ENCODE results near the gene CENPP. TPM values are rescaled to one million over a fixed set of nuclear protein-coding genes. Genes with fewer than 3 reads are reported as not detected.

Gene CENPP
- total RNA-seq, 4 donors from 2014 or later, result 14.1 to 39.5 (median 19.2) TPM

DNA sequence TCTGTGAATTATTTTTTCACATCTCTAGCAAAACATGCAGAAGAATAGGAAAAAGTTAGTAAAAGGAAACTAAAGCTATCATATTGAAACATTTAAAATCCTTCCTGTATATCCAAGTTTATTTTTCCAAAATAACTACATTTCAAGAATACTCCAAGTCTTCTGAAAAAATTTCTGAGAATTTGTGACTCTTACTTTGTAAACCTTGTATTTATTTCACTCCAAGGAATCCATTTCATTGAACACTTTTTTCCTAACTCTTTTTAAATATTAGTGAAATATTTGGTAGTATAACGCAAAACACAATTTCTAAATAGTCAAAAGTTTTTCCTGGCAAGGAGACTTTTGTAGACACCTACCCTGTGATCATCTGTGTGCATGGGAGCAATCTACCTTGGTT is 190.8 kb downstream of the CENPP start:
- H3K9me3 ChIP-seq, result no peaks in the 10 kb centered on the region
- no peak overlapping the region for H3K27ac ChIP-seq
- no peak for TF ChIP-seq POLR2AphosphoS5 (IDR thresholded peaks at IDR 0.05)
- TF ChIP-seq EP300 (IDR thresholded peaks at IDR 0.05), result no peak
- TF ChIP-seq, protein P1, sequence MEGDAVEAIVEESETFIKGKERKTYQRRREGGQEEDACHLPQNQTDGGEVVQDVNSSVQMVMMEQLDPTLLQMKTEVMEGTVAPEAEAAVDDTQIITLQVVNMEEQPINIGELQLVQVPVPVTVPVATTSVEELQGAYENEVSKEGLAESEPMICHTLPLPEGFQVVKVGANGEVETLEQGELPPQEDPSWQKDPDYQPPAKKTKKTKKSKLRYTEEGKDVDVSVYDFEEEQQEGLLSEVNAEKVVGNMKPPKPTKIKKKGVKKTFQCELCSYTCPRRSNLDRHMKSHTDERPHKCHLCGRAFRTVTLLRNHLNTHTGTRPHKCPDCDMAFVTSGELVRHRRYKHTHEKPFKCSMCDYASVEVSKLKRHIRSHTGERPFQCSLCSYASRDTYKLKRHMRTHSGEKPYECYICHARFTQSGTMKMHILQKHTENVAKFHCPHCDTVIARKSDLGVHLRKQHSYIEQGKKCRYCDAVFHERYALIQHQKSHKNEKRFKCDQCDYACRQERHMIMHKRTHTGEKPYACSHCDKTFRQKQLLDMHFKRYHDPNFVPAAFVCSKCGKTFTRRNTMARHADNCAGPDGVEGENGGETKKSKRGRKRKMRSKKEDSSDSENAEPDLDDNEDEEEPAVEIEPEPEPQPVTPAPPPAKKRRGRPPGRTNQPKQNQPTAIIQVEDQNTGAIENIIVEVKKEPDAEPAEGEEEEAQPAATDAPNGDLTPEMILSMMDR (IDR thresholded peaks at IDR 0.05), result no peak
- no peak for TF ChIP-seq POLR2A (IDR thresholded peaks at IDR 0.05)
- H3K4me1 ChIP-seq, result peaks cover 6% of the 10 kb centered on the region
- H3K27me3 ChIP-seq, result no peaks in the 10 kb centered on the region
- WGBS, result 85% methylated on average over 1 of the region's 1 CpG
- peaks cover 4% of the 10 kb centered on the region for H3K36me3 ChIP-seq
- DNase-seq (ENCODE audit: low spot score in 2 of 2), result no peak
- no peak overlapping the region for H3K4me3 ChIP-seq

DNA sequence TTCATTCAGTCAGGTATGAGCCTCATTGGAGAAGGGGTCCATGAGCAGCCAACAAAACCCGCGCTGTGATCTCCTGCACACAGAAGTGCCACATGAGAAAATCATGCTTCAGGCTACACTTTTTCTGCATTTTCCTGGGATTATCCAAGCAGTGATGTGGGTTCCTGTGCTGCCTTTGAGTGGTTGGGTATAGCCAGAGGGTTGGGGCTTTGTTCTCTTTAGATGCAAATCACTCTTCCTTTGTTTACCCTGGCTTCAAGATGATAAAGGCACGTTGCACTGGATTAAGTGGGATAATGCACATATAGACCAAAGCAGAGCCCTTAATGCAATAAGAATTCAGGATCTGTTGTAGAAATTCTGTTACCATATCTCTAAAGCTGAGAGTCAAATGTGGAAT is 191.3 kb downstream of the CENPP start:
- no peaks in the 10 kb centered on the region for H3K9me3 ChIP-seq
- no peaks in the 10 kb centered on the region for H3K27me3 ChIP-seq
- peaks cover 4% of the 10 kb centered on the region for H3K36me3 ChIP-seq
- no peak for DNase-seq (ENCODE audit: low spot score in 2 of 2)
- H3K4me1 ChIP-seq, result peaks cover under 1% of the 10 kb centered on the region
- H3K27ac ChIP-seq, result no peak overlapping the region
- WGBS, result 87% methylated on average over 3 of the region's 3 CpGs
- no peak for TF ChIP-seq EP300 (IDR thresholded peaks at IDR 0.05)
- TF ChIP-seq, protein P1 (IDR thresholded peaks at IDR 0.05), result no peak
- TF ChIP-seq POLR2A (IDR thresholded peaks at IDR 0.05), result no peak
- no peak for TF ChIP-seq POLR2AphosphoS5 (IDR thresholded peaks at IDR 0.05)
- no peak overlapping the region for H3K4me3 ChIP-seq

DNA sequence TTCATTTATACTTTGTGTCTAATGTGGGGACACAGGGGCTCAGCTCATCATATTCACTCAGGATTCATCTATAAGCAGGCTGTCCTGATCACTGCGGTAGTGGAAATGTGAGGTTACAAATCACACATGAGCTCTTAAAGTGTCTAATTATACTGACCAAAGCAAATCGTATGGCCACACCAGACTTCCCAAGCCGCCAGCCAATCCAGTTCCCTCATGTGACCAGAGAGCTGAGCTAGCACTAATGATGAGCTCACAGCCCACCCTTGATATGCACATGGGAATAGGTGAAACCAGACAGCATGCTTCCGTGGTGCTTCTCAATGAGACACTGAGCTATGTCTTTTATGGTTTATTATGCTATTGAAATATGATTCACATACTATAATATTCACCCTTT is 192.4 kb downstream of the CENPP start:
- WGBS, result 89% methylated on average over 4 of the region's 4 CpGs

DNA sequence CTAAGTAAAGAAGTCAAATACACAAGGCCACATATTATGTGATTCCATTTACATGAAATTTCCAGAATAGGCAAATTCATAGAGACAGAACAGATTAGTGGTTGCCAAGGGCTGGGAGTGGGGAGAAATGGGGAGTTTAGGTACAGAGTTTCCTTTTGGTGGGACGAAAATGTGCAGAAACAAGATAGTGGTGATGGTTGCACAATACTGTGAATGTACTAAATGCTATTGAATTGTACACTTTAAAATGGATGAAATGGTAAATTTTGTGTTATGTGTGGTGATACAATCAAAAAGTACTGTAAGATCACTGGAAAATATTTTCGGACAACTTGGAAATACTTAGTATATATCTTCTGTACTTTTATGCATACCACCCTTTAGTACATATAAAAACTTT is 195.1 kb downstream of the CENPP start:
- H3K4me3 ChIP-seq, result no peak overlapping the region
- TF ChIP-seq POLR2A (IDR thresholded peaks at IDR 0.05) (no peak), EP300 (IDR thresholded peaks at IDR 0.05) (no peak), POLR2AphosphoS5 (IDR thresholded peaks at IDR 0.05) (no peak)
- TF ChIP-seq, protein P1 (IDR thresholded peaks at IDR 0.05), result no peak
- WGBS, result 91% methylated on average over 2 of the region's 2 CpGs
- H3K4me1 ChIP-seq, result no peaks in the 10 kb centered on the region
- peaks cover 4% of the 10 kb centered on the region for H3K36me3 ChIP-seq
- DNase-seq (ENCODE audit: low spot score in 2 of 2), result no peak
- no peak overlapping the region for H3K27ac ChIP-seq
- H3K27me3 ChIP-seq, result no peaks in the 10 kb centered on the region
- H3K9me3 ChIP-seq, result no peaks in the 10 kb centered on the region

More for the DNA sequence above, 192.4 kb downstream of the CENPP start:
- TF ChIP-seq, protein P1 (IDR thresholded peaks at IDR 0.05), result no peak
- Histone ChIP-seq H3K9me3 (no peaks in the 10 kb centered on the region), H3K4me3 (no peak overlapping the region), H3K27me3 (no peaks in the 10 kb centered on the region), H3K4me1 (no peaks in the 10 kb centered on the region), H3K27ac (no peak overlapping the region), H3K36me3 (peaks cover 4% of the 10 kb centered on the region)
- DNase-seq (ENCODE audit: low spot score in 2 of 2), result no peak

DNA sequence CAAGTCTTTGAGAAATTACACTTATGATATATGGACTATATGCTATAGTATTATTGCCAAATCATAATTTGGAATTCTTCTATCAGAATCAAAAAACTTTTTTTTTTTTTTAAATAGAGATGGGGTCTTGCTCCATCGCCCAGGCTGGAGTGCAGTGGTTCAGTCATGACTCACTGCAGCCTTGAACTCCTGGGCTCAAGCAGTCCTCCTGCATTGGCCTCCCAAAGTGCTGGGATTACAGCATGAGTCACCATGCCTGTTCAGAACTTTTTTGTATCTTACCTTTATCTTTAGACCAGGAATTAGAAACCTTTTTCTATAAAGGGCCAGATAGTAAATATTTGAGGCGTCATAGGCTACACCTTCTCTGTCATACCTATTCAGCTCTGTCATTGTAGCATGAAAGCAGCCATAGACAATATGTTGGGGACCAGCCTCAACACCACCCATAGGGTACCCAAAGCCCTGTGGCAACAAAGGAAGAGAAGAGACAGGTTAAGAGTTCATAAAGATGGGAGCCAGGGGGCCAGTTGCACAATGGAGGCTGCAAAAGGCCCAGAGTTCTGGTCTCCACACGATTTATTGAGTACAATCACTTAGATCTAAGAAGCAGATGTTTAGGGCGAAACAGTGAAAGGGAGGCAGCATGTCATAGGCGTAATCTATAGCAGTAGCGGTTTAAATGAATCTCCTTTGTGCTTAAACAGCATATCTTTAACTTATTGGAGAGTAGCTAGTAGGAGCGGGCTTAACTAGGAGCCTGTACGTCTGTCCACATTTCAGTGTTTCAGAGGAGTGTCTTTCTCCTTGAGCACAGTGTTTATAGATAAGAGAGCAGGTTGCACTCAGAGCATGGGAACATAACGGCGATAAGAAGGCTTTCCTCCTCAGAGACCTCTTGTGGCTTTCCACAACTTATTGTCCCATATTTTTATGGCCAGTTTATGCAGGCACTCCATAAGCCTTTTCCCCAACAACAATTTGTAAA is 197.5 kb downstream of the CENPP start:
- Histone ChIP-seq H3K9me3 (no peaks in the 10 kb centered on the region), H3K27ac (no peak overlapping the region), H3K36me3 (no peaks in the 10 kb centered on the region), H3K4me3 (no peak overlapping the region), H3K27me3 (no peaks in the 10 kb centered on the region), H3K4me1 (no peaks in the 10 kb centered on the region)
- DNase-seq (ENCODE audit: low spot score in 2 of 2), result no peak
- TF ChIP-seq EP300 (IDR thresholded peaks at IDR 0.05) (no peak), POLR2A (IDR thresholded peaks at IDR 0.05) (no peak), POLR2AphosphoS5 (IDR thresholded peaks at IDR 0.05) (no peak)
- whole genome bisulfite sequencing, result 96% methylated on average over 10 of the region's 10 CpGs

All from suprapubic skin (tissue), 4 donors.